NCI-H1694 treated with DMSO at 0.1 percent for 48 hours (cell line): ENCODE data around the gene MAP4K1.

Source experiments
- DNase-seq: peaks from one replicate; lab custom pipeline; 2025; lab: John Stamatoyannopoulos, UW

Gene MAP4K1

DNA sequence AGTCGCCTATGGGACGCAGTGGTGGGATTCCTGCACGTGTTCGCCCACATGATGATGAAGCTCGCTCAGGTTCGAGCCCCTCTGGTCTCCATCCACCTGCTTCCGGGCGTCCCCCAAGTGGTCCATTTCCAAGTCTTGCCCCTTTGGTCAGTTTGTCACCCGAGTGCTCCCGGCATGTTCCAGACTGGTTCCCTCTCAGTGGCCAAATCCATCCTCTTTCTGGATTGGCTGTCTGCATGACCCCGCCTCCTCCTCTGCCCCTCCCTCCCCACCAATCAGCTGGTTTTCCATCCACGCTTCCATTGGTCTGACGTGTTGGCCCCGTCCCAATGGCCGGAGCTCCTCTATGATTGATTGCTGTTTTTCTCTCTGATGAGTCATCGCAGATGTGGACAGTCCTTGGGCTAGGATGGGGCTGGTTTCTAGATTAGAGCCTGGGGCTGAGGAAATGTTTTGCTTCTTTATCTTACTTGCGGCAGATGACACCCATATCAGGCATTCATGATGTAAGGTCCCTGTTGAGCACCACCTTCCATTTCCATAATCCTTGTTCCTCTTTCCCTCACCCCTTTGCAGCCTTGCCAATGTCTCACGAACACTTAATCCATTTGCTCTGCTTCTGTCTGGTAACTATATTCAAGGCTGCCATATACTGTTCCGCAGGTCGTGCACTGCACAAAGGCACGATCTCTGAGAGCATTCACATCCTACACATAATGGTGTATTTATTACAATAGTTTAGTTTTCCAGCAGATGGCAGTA is 73.8 kb downstream of the MAP4K1 start:
- DNase-seq = peak; percentile 64

DNA sequence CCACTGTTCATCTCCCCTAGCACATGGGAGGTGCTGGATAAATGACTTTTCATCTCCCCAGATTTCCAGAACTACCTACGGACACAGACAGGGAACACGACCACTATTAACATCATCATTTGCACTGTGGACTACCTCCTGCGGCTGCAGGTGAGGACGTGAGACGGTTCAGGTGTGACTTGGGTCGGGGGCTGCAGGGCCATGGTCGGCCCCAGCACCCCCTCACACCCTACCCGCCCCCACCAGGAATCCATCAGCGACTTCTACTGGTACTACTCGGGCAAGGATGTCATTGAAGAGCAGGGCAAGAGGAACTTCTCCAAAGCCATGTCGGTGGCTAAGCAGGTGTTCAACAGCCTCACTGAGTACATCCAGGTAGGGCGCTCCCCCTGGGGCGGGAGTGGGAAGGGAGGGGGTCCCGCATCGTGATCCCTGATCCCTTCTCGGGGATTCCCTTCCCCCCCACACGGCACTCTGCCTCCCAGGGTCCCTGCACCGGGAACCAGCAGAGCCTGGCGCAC is 74.4 kb downstream of the MAP4K1 start:
- DNase-seq = no peak

DNA sequence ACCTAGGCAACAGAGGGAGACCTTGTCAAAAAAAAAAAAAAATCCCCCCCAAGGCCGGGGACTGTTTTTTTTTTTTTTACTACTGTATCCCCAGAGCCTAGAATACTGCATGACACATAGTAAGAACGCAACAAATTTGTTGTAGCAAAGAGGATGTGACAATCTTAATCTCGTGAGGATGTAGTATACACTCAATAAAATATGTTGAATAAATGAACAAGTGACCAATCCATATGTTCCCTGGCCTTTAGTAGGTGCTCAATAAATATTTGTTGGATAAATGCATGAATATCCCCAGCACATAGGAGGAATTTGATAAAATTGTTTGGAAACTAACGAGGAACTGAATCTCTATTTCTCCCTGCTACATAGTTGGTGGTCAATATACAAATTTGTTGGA is 75.7 kb downstream of the MAP4K1 start:
- DNase-seq = no peak

DNA sequence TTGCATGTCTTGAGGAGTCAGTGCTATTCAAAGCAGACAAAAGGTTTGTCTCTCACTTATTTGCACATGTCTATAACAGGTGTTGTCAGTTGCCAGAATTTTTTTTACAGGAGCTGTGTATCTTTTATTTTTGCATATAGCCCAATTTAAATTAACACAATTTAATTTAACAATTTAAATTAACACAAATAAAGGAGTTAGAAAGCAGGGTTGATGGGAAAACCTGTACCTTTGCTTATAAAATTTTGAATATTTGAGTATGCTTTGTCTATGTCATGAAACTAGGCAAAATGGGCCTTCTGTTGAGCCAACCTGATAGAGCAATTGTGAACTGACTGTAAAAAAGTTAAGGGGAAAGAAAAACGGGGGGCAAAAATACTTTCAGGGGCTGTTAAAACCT is 78.0 kb downstream of the MAP4K1 start:
- no peak for DNase-seq

DNA sequence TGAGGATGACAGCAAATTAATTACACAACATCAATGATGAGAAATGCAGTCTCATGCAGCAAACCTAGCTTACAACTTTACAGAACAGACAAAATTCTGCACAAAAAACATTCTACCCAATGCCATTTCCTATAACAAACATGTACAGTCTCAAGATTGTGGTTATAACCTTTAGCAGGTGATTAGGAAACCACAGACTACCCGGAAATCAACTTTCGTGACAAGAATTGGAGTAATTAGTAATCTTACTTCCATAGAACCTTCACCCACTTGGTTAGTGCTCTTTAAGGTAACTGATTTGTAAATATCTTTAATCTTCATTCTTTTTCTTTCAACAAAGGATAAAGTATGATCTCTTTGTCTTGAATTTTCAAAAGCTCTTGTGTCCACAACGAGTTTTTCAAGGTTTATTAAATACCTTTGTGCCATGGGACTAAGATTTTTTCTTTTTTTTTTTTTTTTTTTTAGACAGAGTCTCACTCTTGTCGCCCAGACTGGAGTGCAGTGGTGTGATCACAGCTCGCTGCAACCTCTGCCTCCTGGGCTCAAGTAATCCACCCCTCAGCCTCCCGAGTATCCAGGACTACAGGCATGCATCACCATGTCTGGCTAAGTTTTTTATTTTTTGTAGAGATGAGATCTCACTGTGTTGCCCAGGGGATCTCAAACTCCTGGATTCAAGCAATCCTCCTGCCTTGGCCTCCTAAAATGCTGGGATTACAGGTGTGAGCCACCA is 78.8 kb downstream of the MAP4K1 start:
- no peak for DNase-seq

DNA sequence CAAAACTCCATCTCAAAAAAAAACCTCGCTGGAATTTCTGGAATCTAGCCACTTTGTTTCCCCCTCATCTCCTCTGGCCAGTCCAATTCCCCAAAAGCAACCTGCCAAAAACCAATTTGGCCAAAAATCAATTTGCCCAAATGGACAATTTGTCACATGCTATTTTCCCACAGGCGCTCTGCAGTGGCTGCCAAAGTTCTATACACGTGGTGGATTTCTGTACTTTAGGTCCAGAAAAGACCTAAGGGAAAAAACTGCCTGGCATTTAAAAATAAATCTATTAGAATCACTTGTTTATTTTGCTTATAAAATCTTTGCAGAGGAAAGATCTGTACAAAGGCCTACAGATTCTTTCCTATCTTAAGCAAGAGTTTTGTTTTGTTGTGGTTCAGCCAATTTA is 79.4 kb downstream of the MAP4K1 start:
- DNase-seq = no peak
